ENCODE measurements around the gene MAP9.

MAP9 gene

GRCh38 chr4:155336242-155336641 is 40.5 kb downstream of the MAP9 start:
- no peak for TF ChIP-seq FOXM1 (IDR thresholded peaks at IDR 0.05; ENCODE audit: borderline replicate concordance, low read depth)
- TF ChIP-seq MAX (IDR thresholded peaks at IDR 0.05), result no peak
- TF ChIP-seq YY1 (IDR thresholded peaks at IDR 0.05; ENCODE audit: low read depth), result no peak
- no peak for TF ChIP-seq TCF12 (IDR thresholded peaks at IDR 0.05; ENCODE audit: low read depth)
- TF ChIP-seq EGR1 (IDR thresholded peaks at IDR 0.05), result no peak
- no peak for TF ChIP-seq USF1 (IDR thresholded peaks at IDR 0.05)
- no peak for TF ChIP-seq EP300 (IDR thresholded peaks at IDR 0.05; ENCODE audit: borderline replicate concordance)
- TF ChIP-seq RAD21 (IDR thresholded peaks at IDR 0.05; ENCODE audit: low read depth), result no peak
- TF ChIP-seq CEBPB (IDR thresholded peaks at IDR 0.05), result no peak
- no peak for TF ChIP-seq TAF1 (IDR thresholded peaks at IDR 0.05; ENCODE audit: low read depth)
- no peak for TF ChIP-seq TEAD4 (IDR thresholded peaks at IDR 0.05)
- TF ChIP-seq NFIC (IDR thresholded peaks at IDR 0.05), result no peak
- TF ChIP-seq CREB1 (IDR thresholded peaks at IDR 0.05; ENCODE audit: low read depth), result no peak
- TF ChIP-seq ZBTB7A (IDR thresholded peaks at IDR 0.05; ENCODE audit: low read depth), result no peak
- TF ChIP-seq, protein P1, sequence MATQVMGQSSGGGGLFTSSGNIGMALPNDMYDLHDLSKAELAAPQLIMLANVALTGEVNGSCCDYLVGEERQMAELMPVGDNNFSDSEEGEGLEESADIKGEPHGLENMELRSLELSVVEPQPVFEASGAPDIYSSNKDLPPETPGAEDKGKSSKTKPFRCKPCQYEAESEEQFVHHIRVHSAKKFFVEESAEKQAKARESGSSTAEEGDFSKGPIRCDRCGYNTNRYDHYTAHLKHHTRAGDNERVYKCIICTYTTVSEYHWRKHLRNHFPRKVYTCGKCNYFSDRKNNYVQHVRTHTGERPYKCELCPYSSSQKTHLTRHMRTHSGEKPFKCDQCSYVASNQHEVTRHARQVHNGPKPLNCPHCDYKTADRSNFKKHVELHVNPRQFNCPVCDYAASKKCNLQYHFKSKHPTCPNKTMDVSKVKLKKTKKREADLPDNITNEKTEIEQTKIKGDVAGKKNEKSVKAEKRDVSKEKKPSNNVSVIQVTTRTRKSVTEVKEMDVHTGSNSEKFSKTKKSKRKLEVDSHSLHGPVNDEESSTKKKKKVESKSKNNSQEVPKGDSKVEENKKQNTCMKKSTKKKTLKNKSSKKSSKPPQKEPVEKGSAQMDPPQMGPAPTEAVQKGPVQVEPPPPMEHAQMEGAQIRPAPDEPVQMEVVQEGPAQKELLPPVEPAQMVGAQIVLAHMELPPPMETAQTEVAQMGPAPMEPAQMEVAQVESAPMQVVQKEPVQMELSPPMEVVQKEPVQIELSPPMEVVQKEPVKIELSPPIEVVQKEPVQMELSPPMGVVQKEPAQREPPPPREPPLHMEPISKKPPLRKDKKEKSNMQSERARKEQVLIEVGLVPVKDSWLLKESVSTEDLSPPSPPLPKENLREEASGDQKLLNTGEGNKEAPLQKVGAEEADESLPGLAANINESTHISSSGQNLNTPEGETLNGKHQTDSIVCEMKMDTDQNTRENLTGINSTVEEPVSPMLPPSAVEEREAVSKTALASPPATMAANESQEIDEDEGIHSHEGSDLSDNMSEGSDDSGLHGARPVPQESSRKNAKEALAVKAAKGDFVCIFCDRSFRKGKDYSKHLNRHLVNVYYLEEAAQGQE (IDR thresholded peaks at IDR 0.05; ENCODE audit: low read depth), result no peak

- TF ChIP-seq CEBPB (IDR thresholded peaks at IDR 0.05) (no peak), USF1 (IDR thresholded peaks at IDR 0.05) (no peak), NFIC (IDR thresholded peaks at IDR 0.05) (no peak), EGR1 (IDR thresholded peaks at IDR 0.05) (no peak), FOXM1 (IDR thresholded peaks at IDR 0.05; ENCODE audit: borderline replicate concordance, low read depth) (no peak), ZBTB7A (IDR thresholded peaks at IDR 0.05; ENCODE audit: low read depth) (no peak), CREB1 (IDR thresholded peaks at IDR 0.05; ENCODE audit: low read depth) (no peak), TEAD4 (IDR thresholded peaks at IDR 0.05) (no peak), YY1 (IDR thresholded peaks at IDR 0.05; ENCODE audit: low read depth) (no peak), RAD21 (IDR thresholded peaks at IDR 0.05; ENCODE audit: low read depth) (no peak)
- TF ChIP-seq, protein P1 (IDR thresholded peaks at IDR 0.05; ENCODE audit: low read depth), result no peak
These were observed 45.3 kb downstream of the MAP9 start for GRCh38 chr4:155331478-155331877.

GRCh38 chr4:155322782-155323181 is 54.0 kb downstream of the MAP9 start:
- TF ChIP-seq CREB1 (IDR thresholded peaks at IDR 0.05; ENCODE audit: low read depth) (no peak), TCF12 (IDR thresholded peaks at IDR 0.05; ENCODE audit: low read depth) (no peak), EGR1 (IDR thresholded peaks at IDR 0.05) (no peak), ZBTB7A (IDR thresholded peaks at IDR 0.05; ENCODE audit: low read depth) (no peak), CEBPB (IDR thresholded peaks at IDR 0.05) (no peak), USF1 (IDR thresholded peaks at IDR 0.05) (no peak), MAX (IDR thresholded peaks at IDR 0.05) (no peak), YY1 (IDR thresholded peaks at IDR 0.05; ENCODE audit: low read depth) (no peak), RAD21 (IDR thresholded peaks at IDR 0.05; ENCODE audit: low read depth) (no peak), EP300 (IDR thresholded peaks at IDR 0.05; ENCODE audit: borderline replicate concordance) (no peak), FOXM1 (IDR thresholded peaks at IDR 0.05; ENCODE audit: borderline replicate concordance, low read depth) (no peak), TEAD4 (IDR thresholded peaks at IDR 0.05) (no peak), TAF1 (IDR thresholded peaks at IDR 0.05; ENCODE audit: low read depth) (no peak), NFIC (IDR thresholded peaks at IDR 0.05) (no peak)
- TF ChIP-seq, protein P1 (IDR thresholded peaks at IDR 0.05; ENCODE audit: low read depth), result no peak

GRCh38 chr4:155321006-155321405 is 55.8 kb downstream of the MAP9 start:
- TF ChIP-seq NFIC (IDR thresholded peaks at IDR 0.05) (no peak), CEBPB (IDR thresholded peaks at IDR 0.05) (no peak), CREB1 (IDR thresholded peaks at IDR 0.05; ENCODE audit: low read depth) (no peak), MAX (IDR thresholded peaks at IDR 0.05) (no peak), TAF1 (IDR thresholded peaks at IDR 0.05; ENCODE audit: low read depth) (no peak), TCF12 (IDR thresholded peaks at IDR 0.05; ENCODE audit: low read depth) (no peak), RAD21 (IDR thresholded peaks at IDR 0.05; ENCODE audit: low read depth) (no peak)
